Body of pancreas (tissue), 4 donors: ENCODE data around the gene INAFM1. TPM values are rescaled to one million over a fixed set of nuclear protein-coding genes. Genes with fewer than 3 reads are reported as not detected.
A peak's percentile ranks its signal among the peaks of the same experiment; 100 is the strongest.
"Not testable (repeated sequence)": the region's sequence is repeated elsewhere in the genome, so short reads cannot be mapped to it uniquely, and the experiment has no call there.

Experiments
- ATAC-seq: fragments of 150-250 bp; one replicate; pipeline ENCODE4 v1.9.1; 2016
- DNase-seq, 4 donors: peaks; one replicate each; pipeline ENCODE4 v3.0.0-alpha.2; 2019
- H3K27ac ChIP-seq, 4 donors: fragments of 200-600 bp; sonication (generic); 1 replicate in 3 of 4; 2 replicates in 1 of 4; pipeline versions ENCODE4 v1.5.1 to v1.6.1; 2016 to 2019; ENCODE audit warnings: mild to moderate bottlenecking in 1 of 4, mixed read lengths in 1 of 4, moderate library complexity in 1 of 4
- H3K27me3 ChIP-seq, 2 donors: fragments of 200-600 bp; sonication (generic); one replicate each; pipeline ENCODE4 v1.6.0; 2016; ENCODE audit warnings: mild to moderate bottlenecking in 1 of 2
- H3K36me3 ChIP-seq, 2 donors: fragments of 200-600 bp; sonication (generic); replicated peaks in 1 of 2; 2 replicates each; pipeline ENCODE4 v1.5.1; 2016; ENCODE audit warnings: low read depth in 2 of 2; ENCODE audit not compliant: insufficient read depth in 1 of 2
- H3K4me1 ChIP-seq: fragments of 200-600 bp; sonication (generic); one replicate; pipeline ENCODE4 v1.6.0; 2016
- H3K4me3 ChIP-seq, 2 donors: fragments of 200-600 bp; sonication (generic); 1 replicate in 1 of 2; 2 replicates in 1 of 2; pipeline ENCODE4 v1.5.1; 2016 to 2019
- H3K9me3 ChIP-seq, 3 donors: fragments of 200-600 bp; sonication (generic); 1 replicate in 2 of 3; 2 replicates in 1 of 3; pipeline ENCODE4 v1.5.1; 2016
- CTCF ChIP-seq, 7 experiments: fragments of 450-650 bp in 4 of 7; fragments of 200-600 bp in 3 of 7; sonication (generic) in 3 of 7; IDR thresholded peaks; one replicate each; pipeline ENCODE4 v1.5.1; 2016 to 2019; ENCODE audit warnings: antibody characterized with exemption in 7 of 7
- POLR2A ChIP-seq, 3 donors: fragments of 450-650 bp; IDR thresholded peaks; one replicate each; pipeline ENCODE4 v1.6.1; 2016; ENCODE audit warnings: antibody characterized with exemption in 3 of 3, mild to moderate bottlenecking in 2 of 3
- WGBS, 2 donors: methylation state at CpG; one replicate each; pipeline ENCODE4 v1.1.5; 2017; 5-methylcytosine and 5-hydroxymethylcytosine counted together
- intact Hi-C: fragments of 100-400 bp; cut with DNase I; formaldehyde crosslinking; loops from one replicate; pipeline ENCODE4 v1.15.1; 2023
- total RNA-seq, 2 donors: library from RNA; depleted of rRNA; stranded (reverse); fragments of >200 nt; gene quantifications; one replicate each; pipeline ENCODE4 v1.1.0, GENCODE V29; 2016

INAFM1 gene
- total RNA-seq, 2 donors from 2014 or later, result 9.1 to 10.2 TPM

- H3K4me1 ChIP-seq, result peaks cover 45% of the 10 kb centered on the region
- intact Hi-C loops, result no loop called here
- TF ChIP-seq POLR2A (IDR thresholded peaks at IDR 0.05), result no peak
- TF ChIP-seq CTCF (IDR thresholded peaks at IDR 0.05), result no peak
- H3K27me3 ChIP-seq, result peaks cover 0 to 5% of the 10 kb centered on the region in 2 donors
- WGBS, 2 donors, result 55 to 85% methylated on average over 6 to 7 of the region's 7 CpGs
- DNase-seq, result no peak
- ATAC-seq, result no peak
- H3K36me3 ChIP-seq, result no peaks in the 10 kb centered on the region
- H3K9me3 ChIP-seq, result no peaks in the 10 kb centered on the region
- no peak overlapping the region for H3K4me3 ChIP-seq
- peak overlapping the region in 1 of 4 donors; percentile 36 for H3K27ac ChIP-seq
Measured at GRCh38 chr19:47241919-47242577, 32.6 kb upstream of the INAFM1 start.

GRCh38 chr19:47243364-47243775 lies 31.3 kb upstream of the INAFM1 start:
- WGBS, 2 donors, result 22% methylated on average over 6 to 9 of the region's 9 CpGs
- intact Hi-C loops, result no loop called here
- Histone ChIP-seq H3K4me1 (peaks cover 52% of the 10 kb centered on the region), H3K4me3 (no peak overlapping the region), H3K9me3 (no peaks in the 10 kb centered on the region), H3K36me3 (no peaks in the 10 kb centered on the region), H3K27ac (no peak overlapping the region), H3K27me3 (peaks cover 0 to 5% of the 10 kb centered on the region in 2 donors)
- DNase-seq (no peak), ATAC-seq (no peak)
- TF ChIP-seq POLR2A (IDR thresholded peaks at IDR 0.05) (no peak), CTCF (IDR thresholded peaks at IDR 0.05) (no peak)

- TF ChIP-seq CTCF (IDR thresholded peaks at IDR 0.05), result peak; percentile 96 to 99 (median 98)
- TF ChIP-seq POLR2A (IDR thresholded peaks at IDR 0.05), result no peak
- peaks cover 52% of the 10 kb centered on the region for H3K4me1 ChIP-seq
- intact Hi-C loops, result no loop called here
- peak; percentile 89 to 94 (median 91) for DNase-seq
- H3K4me3 ChIP-seq, result no peak overlapping the region
- WGBS, 2 donors, result 2 to 3% methylated on average over 38 to 46 of the region's 46 CpGs
- H3K27me3 ChIP-seq, result peaks cover 0 to 5% of the 10 kb centered on the region in 2 donors
- peak overlapping the region in 3 of 4 donors; percentile 44 to 71 (median 47) for H3K27ac ChIP-seq
- H3K36me3 ChIP-seq, result no peaks in the 10 kb centered on the region
- peak; percentile 83 for ATAC-seq
- no peaks in the 10 kb centered on the region for H3K9me3 ChIP-seq
Measured at GRCh38 chr19:47243776-47244547, 30.7 kb upstream of the INAFM1 start.

GRCh38 chr19:47247308-47247990 lies 27.2 kb upstream of the INAFM1 start:
- Histone ChIP-seq H3K4me3 (no peak overlapping the region), H3K36me3 (no peaks in the 10 kb centered on the region), H3K27ac (no peak overlapping the region), H3K27me3 (no peaks in the 10 kb centered on the region), H3K9me3 (no peaks in the 10 kb centered on the region), H3K4me1 (peaks cover 26% of the 10 kb centered on the region)
- TF ChIP-seq POLR2A (IDR thresholded peaks at IDR 0.05), result no peak
- TF ChIP-seq CTCF (IDR thresholded peaks at IDR 0.05), result peak; percentile 84 to 95 (median 87)
- WGBS, 2 donors, result 23% methylated on average over 25 of the region's 25 CpGs
- peak; percentile 78 to 87 (median 80) for DNase-seq
- intact Hi-C loops, result loop anchor here (5.0 kb wide), 2 partner anchors 40 to 100 kb away; no protein-coding TSS in a partner anchor
- peak; percentile 52 for ATAC-seq

GRCh38 chr19:47253016-47253415 lies 21.7 kb upstream of the INAFM1 start:
- H3K9me3 ChIP-seq, DNase-seq, H3K27ac ChIP-seq, H3K4me3 ChIP-seq, H3K36me3 ChIP-seq, intact Hi-C loops, H3K27me3 ChIP-seq, ATAC-seq: not testable (repeated sequence)
- peaks cover 14% of the 10 kb centered on the region for H3K4me1 ChIP-seq
- WGBS, 2 donors, result 89 to 90% methylated on average over 8 of the region's 8 CpGs
